ENCODE measurements around the gene MOV10. TPM values are rescaled to one million over a fixed set of nuclear protein-coding genes. Genes with fewer than 3 reads are reported as not detected.

The MOV10 gene
- total and polyA plus RNA-seq, 2 of the 13 experiments (the other 11 are each of a cell fraction or from before 2014, with no cell fraction given), result 56.4 to 58.2 TPM

- POLR2A ChIA-PET, result interaction anchor here (1.0 to 2.2 kb wide), 6 partner anchors 10 to 68 kb away, joined by 3 to 13 read pairs (median 6); partner anchors contain the start of genes MOV10 and ST7L
- no peak overlapping the region for H2AFZ ChIP-seq (ENCODE audit: low read length)
- H3K36me3 ChIP-seq (replicated peaks in 1 of 2; ENCODE audit: control insufficient read depth in 1 of 2, insufficient read depth in 2 of 2, low read length in 2 of 2), result peaks cover 0 to 4% of the 10 kb centered on the region in 2 experiments; a peak in 1 of 5 replicates
- H3K9me3 ChIP-seq (ENCODE audit: low read length), result no peaks in the 10 kb centered on the region
- TF ChIP-seq ARID3A (IDR thresholded peaks at IDR 0.05; ENCODE audit: low read depth, low read length) (0 out of 2 replicates have a peak, but pooled peaks have one; percentile 72), E2F5 (CRISPR knock-in tag; conservative IDR thresholded peaks at IDR 0.05) (no peak), ZFP91 (CRISPR knock-in tag; IDR thresholded peaks at IDR 0.05; ENCODE audit: borderline replicate concordance) (no peak), ADNP (CRISPR knock-in tag; IDR thresholded peaks at IDR 0.05) (no peak), SIN3B (IDR thresholded peaks at IDR 0.05; ENCODE audit: low read length) (no peak), ZNF12 (CRISPR knock-in tag; IDR thresholded peaks at IDR 0.05) (no peak), ZNF17 (CRISPR knock-in tag; IDR thresholded peaks at IDR 0.05) (no peak), LBX2 (CRISPR knock-in tag; IDR thresholded peaks at IDR 0.05; ENCODE audit: borderline replicate concordance) (no peak), NFE2L2 (IDR thresholded peaks at IDR 0.05; ENCODE audit: low read length) (0 out of 2 replicates have a peak, but pooled peaks have one; percentile 19)
- in situ Hi-C loops (cut with HindIII; ENCODE audit: extremely low pct_ligation_motif_present, low pct_unique_long_range_greater_than_20kb) (no loop called here), intact Hi-C loops (cut with micrococcal nuclease; ENCODE audit: unreplicated experiment) (no loop called here)
- BruUV-seq (replicated peaks), result no TSS peak
- no peak for ATAC-seq
- H3K4me3 ChIP-seq (replicated peaks in 1 of 3; ENCODE audit: insufficient read depth in 1 of 3, low read depth in 2 of 3, low read length in 3 of 3), result no peak overlapping the region
- FAIRE-seq, result no peak
- H3K27ac ChIP-seq (ENCODE audit: extremely low read length, insufficient read depth, low read length), result peak overlapping the region; percentile 64
- H3K9ac ChIP-seq (ENCODE audit: insufficient read depth, low read depth, low read length), result no peak overlapping the region
- no peak for DNase-seq (ENCODE audit: low spot score)
- CTCF ChIA-PET (ENCODE audit: low intra/inter-chr PET ratio, low total read pairs), result no interaction called here
- no peaks in the 10 kb centered on the region for H3K27me3 ChIP-seq (ENCODE audit: control insufficient read depth in 1 of 2, insufficient read depth in 2 of 2, low read length in 2 of 2)
- peaks cover 55% of the 10 kb centered on the region for H4K20me1 ChIP-seq (ENCODE audit: insufficient read depth, low read length)
- peak overlapping the region; percentile 48 for H3K4me2 ChIP-seq (ENCODE audit: low read depth, low read length)
- peaks cover 79% of the 10 kb centered on the region for H3K4me1 ChIP-seq (ENCODE audit: insufficient read depth, low read length)
- peaks cover 78% of the 10 kb centered on the region for H3K79me2 ChIP-seq (ENCODE audit: insufficient read depth, low read length)
Observed at GRCh38 chr1:112636597-112637253, 37.7 kb upstream of the MOV10 start.
